Bronchial epithelial cell (primary cell): ENCODE results near the gene MPHOSPH9. TPM values are rescaled to one million over a fixed set of nuclear protein-coding genes. Genes with fewer than 3 reads are reported as not detected.

Source experiments
- DNase-seq: peaks from one replicate; pipeline ENCODE4 v3.0.0-alpha.2; 2010; ENCODE audit warnings: low read depth
- FAIRE-seq: peaks from 2 replicates; lab custom pipeline; 2011; peaks lifted over from hg19 to GRCh38; lab: Jason Lieb, UNC
- H3K27me3 ChIP-seq: 2 replicates; pipeline ENCODE4 v1.5.1; 2011; ENCODE audit warnings: low read length; ENCODE audit not compliant: control insufficient read depth, insufficient read depth
- H3K36me3 ChIP-seq: 2 replicates; pipeline ENCODE4 v1.5.1; 2011; ENCODE audit warnings: low read length; ENCODE audit not compliant: control insufficient read depth, insufficient read depth
- H3K4me3 ChIP-seq: 2 replicates; pipeline ENCODE4 v1.5.1; 2011; ENCODE audit warnings: mild to moderate bottlenecking, low read depth, low read length, control low read depth
- total RNA-seq: library from RNA; depleted of rRNA; stranded (reverse); fragments of >200 nt; gene quantifications from 2 replicates; pipeline ENCODE4 v1.2.1, GENCODE V29; 2014
- TF ChIP-seq, protein P1 (sequence below): IDR thresholded peaks from 2 replicates; pipeline ENCODE4 v1.5.1; 2011; ENCODE audit warnings: mild to moderate bottlenecking, moderate library complexity, low read length, control low read depth, inconsistent platforms; ENCODE audit not compliant: insufficient read depth, severe bottlenecking

The MPHOSPH9 gene
- total RNA-seq, 1 donor from 2014 or later: 17.6 TPM

DNA sequence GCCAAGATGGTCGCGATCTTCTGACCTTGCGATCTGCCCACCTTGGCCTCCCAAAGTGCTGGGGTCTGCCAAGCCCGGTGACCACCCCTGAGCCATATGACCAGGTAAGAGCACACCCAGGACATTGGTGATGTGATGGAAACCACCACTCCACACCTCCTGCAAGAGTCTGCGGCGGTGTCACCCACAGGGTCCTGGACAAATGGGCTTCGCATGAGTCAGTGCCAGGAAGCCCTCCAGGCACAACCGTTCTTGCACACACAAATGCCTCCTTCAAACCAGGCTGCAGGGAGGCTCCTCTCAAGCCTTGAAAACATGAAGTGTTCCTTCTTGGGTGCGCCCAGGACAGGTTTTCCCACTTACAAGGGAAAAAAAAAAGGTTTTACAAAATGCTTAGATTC is 98.7 kb downstream of the MPHOSPH9 start:
- no peak for FAIRE-seq

DNA sequence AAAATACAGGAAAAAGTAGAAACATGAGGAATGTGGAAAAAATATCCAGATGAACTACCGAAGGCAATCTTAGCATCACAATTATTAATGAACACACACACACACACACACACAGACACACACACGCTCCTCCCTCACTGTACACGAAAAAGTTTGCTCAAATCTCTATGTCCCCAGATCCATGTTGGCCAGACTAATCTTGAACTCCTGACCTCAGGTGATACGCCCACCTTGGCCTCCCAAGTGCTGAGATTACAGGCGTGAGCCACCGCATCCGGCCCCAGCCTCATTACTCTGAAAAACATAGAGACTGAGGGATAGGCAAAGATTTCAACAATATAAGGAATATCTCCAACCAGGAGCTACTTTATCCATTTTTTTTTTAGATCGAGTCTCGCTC is 99.2 kb downstream of the MPHOSPH9 start:
- H3K4me3 ChIP-seq: no peak overlapping the region
- TF ChIP-seq, protein P1, sequence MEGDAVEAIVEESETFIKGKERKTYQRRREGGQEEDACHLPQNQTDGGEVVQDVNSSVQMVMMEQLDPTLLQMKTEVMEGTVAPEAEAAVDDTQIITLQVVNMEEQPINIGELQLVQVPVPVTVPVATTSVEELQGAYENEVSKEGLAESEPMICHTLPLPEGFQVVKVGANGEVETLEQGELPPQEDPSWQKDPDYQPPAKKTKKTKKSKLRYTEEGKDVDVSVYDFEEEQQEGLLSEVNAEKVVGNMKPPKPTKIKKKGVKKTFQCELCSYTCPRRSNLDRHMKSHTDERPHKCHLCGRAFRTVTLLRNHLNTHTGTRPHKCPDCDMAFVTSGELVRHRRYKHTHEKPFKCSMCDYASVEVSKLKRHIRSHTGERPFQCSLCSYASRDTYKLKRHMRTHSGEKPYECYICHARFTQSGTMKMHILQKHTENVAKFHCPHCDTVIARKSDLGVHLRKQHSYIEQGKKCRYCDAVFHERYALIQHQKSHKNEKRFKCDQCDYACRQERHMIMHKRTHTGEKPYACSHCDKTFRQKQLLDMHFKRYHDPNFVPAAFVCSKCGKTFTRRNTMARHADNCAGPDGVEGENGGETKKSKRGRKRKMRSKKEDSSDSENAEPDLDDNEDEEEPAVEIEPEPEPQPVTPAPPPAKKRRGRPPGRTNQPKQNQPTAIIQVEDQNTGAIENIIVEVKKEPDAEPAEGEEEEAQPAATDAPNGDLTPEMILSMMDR: no peak
- no peaks in the 10 kb centered on the region for H3K36me3 ChIP-seq
- FAIRE-seq (no peak), DNase-seq (no peak)
- no peaks in the 10 kb centered on the region for H3K27me3 ChIP-seq

More for the DNA sequence above, 98.7 kb downstream of the MPHOSPH9 start:
- no peaks in the 10 kb centered on the region for H3K27me3 ChIP-seq
- TF ChIP-seq, protein P1: no peak
- no peak overlapping the region for H3K4me3 ChIP-seq
- peak; percentile 72 for DNase-seq
- no peaks in the 10 kb centered on the region for H3K36me3 ChIP-seq

DNA sequence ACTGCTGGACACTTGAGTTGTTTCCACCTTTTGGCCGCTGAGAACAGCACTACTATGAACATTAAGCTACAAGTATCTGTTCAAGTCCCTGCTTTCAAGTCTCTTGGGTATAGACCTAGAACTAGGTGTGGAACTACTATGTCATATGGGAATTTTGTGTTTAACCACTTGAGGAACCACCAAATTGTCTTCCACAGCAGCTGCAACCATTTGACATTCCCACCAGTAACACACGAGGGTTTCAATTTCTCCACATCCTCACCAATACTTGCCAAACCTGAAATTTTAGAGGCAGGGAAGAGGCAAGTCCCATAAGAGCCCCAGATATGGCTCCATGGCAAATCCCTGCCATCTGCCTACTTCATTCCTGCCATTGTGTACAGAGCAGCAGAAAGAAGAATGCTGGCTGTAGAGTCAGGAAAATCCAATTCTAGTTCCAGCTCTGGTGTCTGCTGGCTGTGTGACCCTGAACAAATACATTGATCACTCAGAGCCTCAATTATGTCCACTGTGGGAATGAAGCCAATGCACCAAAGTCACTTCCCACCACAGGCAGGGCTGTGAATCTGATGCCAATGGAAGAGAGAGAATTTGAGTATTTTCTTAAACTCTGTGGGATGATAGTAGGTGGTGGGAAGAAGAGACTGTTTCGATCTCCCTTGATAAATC is 99.9 kb downstream of the MPHOSPH9 start:
- FAIRE-seq: no peak
- DNase-seq: no peak
- no peaks in the 10 kb centered on the region for H3K36me3 ChIP-seq
- H3K4me3 ChIP-seq: no peak overlapping the region
- no peaks in the 10 kb centered on the region for H3K27me3 ChIP-seq
- TF ChIP-seq, protein P1: no peak

DNA sequence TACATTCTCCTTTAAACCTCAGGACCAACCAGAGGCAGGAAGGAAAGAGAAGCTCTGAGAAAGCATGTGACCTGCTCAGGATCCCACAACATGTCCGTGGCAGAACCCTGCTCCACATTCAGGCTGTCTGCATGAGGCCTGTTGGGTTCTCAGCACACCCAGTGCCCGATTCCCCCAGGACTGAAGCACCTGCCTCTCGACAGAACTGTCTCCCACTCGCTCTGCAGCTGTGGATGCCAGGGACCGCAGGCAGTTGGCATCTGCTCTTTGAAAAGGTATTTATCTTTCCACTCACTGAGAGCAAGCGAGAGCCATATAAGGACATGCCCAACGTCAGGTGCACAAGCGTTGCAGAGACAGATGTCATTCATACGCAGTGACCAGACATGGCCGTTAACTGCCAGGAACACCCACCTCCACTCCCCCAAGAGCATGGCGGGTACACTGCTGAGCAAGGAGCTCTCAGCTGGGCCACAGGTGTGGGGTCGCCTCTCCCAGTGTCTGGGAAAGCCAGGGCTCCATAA is 101.0 kb downstream of the MPHOSPH9 start:
- FAIRE-seq (no peak), DNase-seq (no peak)
- Histone ChIP-seq H3K4me3 (no peak overlapping the region), H3K36me3 (no peaks in the 10 kb centered on the region), H3K27me3 (no peaks in the 10 kb centered on the region)
- TF ChIP-seq, protein P1: no peak

DNA sequence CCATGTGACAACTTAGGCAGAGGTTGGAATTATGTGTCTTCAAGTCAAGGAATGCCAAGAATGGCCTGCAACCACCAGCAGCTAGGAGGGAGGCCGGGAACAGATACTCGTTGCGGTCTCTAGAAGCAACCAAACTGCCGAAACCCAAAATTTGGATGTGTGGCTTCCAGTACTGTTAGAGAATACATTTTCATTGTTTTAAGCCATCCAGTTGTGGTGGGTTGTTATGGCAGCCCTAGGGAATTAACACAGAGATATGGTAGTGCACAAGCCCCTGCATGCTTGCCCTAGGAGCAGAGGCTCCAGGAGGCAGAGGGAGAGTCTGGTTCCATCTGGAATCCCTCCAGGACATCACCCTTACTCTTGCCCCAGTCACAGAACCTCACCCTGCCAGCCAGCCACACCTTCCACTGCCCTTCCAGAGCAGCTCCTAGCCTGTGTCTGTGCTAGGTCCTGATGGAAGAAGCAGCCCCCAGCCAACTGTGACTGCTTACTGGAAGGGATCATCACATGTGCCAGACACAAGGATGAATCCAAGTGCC is 101.6 kb downstream of the MPHOSPH9 start:
- peak; percentile 51 for DNase-seq
- no peak overlapping the region for H3K4me3 ChIP-seq
- no peak for FAIRE-seq
- no peaks in the 10 kb centered on the region for H3K27me3 ChIP-seq
- H3K36me3 ChIP-seq: no peaks in the 10 kb centered on the region
- TF ChIP-seq, protein P1: no peak
